Urothelium cell line (cell line): Measurements from ENCODE around the gene ASTN1.

Experiments
- DNase-seq: peaks from one replicate; pipeline ENCODE4 v3.0.0; 2011; ENCODE audit warnings: low spot score, mixed read lengths
- FAIRE-seq: peaks from 2 replicates; lab custom pipeline; 2011; peaks lifted over from hg19 to GRCh38; lab: Jason Lieb, UNC

Gene ASTN1

GRCh38 chr1:176996456-176997090 lies 167.9 kb downstream of the ASTN1 start:
- DNase-seq (no peak), FAIRE-seq (no peak)

GRCh38 chr1:176994931-176995596 lies 169.4 kb downstream of the ASTN1 start:
- FAIRE-seq (no peak), DNase-seq (no peak)

GRCh38 chr1:176993587-176993986 lies 170.9 kb downstream of the ASTN1 start:
- DNase-seq: no peak
- no peak for FAIRE-seq

GRCh38 chr1:176989754-176990153 lies 174.8 kb downstream of the ASTN1 start:
- FAIRE-seq: no peak
- DNase-seq: no peak

- DNase-seq (no peak), FAIRE-seq (no peak)
These were observed 175.5 kb downstream of the ASTN1 start for GRCh38 chr1:176989023-176989422.

- DNase-seq (no peak), FAIRE-seq (no peak)
These were observed 177.5 kb downstream of the ASTN1 start for GRCh38 chr1:176987016-176987415.

GRCh38 chr1:176983731-176984130 lies 180.8 kb downstream of the ASTN1 start:
- DNase-seq (no peak), FAIRE-seq (no peak)

GRCh38 chr1:176976771-176977170 lies 187.7 kb downstream of the ASTN1 start:
- no peak for DNase-seq
- no peak for FAIRE-seq

GRCh38 chr1:176976225-176976624 lies 188.3 kb downstream of the ASTN1 start:
- no peak for FAIRE-seq
- DNase-seq: no peak

- DNase-seq (no peak), FAIRE-seq (no peak)
These were observed 199.8 kb downstream of the ASTN1 start for GRCh38 chr1:176964687-176965086.

- no peak for DNase-seq
- no peak for FAIRE-seq
These were observed 201.3 kb downstream of the ASTN1 start for GRCh38 chr1:176963181-176963580.

GRCh38 chr1:176961678-176962077 lies 202.8 kb downstream of the ASTN1 start:
- DNase-seq (no peak), FAIRE-seq (no peak)

GRCh38 chr1:176959191-176959820 lies 205.2 kb downstream of the ASTN1 start:
- FAIRE-seq: no peak
- no peak for DNase-seq

GRCh38 chr1:176957603-176958002 lies 206.9 kb downstream of the ASTN1 start:
- DNase-seq: no peak
- FAIRE-seq: no peak

GRCh38 chr1:176954242-176954641 lies 210.3 kb downstream of the ASTN1 start:
- no peak for DNase-seq
- FAIRE-seq: no peak

GRCh38 chr1:176950736-176951324 lies 213.7 kb downstream of the ASTN1 start:
- DNase-seq: no peak
- no peak for FAIRE-seq

- peak; percentile 80 for DNase-seq
- peak; percentile 84 for FAIRE-seq
These were observed 215.4 kb downstream of the ASTN1 start for GRCh38 chr1:176949033-176949662.

GRCh38 chr1:176944606-176945005 lies 219.9 kb downstream of the ASTN1 start:
- DNase-seq (no peak), FAIRE-seq (no peak)

- no peak for FAIRE-seq
- DNase-seq: no peak
These were observed 220.7 kb downstream of the ASTN1 start for GRCh38 chr1:176943783-176944182.

GRCh38 chr1:176942346-176942745 lies 222.2 kb downstream of the ASTN1 start:
- DNase-seq (no peak), FAIRE-seq (no peak)

- DNase-seq (no peak), FAIRE-seq (no peak)
These were observed 224.5 kb downstream of the ASTN1 start for GRCh38 chr1:176939993-176940392.
